Thoracic aorta (tissue), 2 donors: ENCODE data around the gene DYSF. TPM values are rescaled to one million over a fixed set of nuclear protein-coding genes. Genes with fewer than 3 reads are reported as not detected.
"Not testable (repeated sequence)": the region's sequence is repeated elsewhere in the genome, so short reads cannot be mapped to it uniquely, and the experiment has no call there.

ENCODE experiments used
- ATAC-seq: fragments of 150-250 bp; one replicate; pipeline ENCODE4 v1.8.0; 2017; ENCODE audit warnings: low read depth; ENCODE audit not compliant: insufficient number of reproducible peaks, low FRiP score
- DNase-seq: peaks from one replicate; pipeline ENCODE4 v3.0.0-alpha.2; 2020; ENCODE audit warnings: low spot score
- H3K27ac ChIP-seq, 2 donors: fragments of 200-600 bp; sonication (generic); 1 replicate in 1 of 2; 2 replicates in 1 of 2; pipeline ENCODE4 v1.5.1; 2016; ENCODE audit warnings: mild to moderate bottlenecking in 2 of 2, moderate library complexity in 2 of 2
- H3K27me3 ChIP-seq: fragments of 200-600 bp; sonication (generic); replicated peaks from 2 replicates; pipeline ENCODE4 v1.6.0; 2016; ENCODE audit warnings: mild to moderate bottlenecking; ENCODE audit not compliant: insufficient read depth
- H3K36me3 ChIP-seq: fragments of 200-600 bp; sonication (generic); one replicate; pipeline ENCODE4 v1.5.1; 2016
- H3K4me1 ChIP-seq, 2 donors: fragments of 200-600 bp; sonication (generic); 1 replicate in 1 of 2; 2 replicates in 1 of 2; pipeline versions ENCODE4 v1.5.1 to v1.6.0; 2016; ENCODE audit warnings: low read depth in 2 of 2, mild to moderate bottlenecking in 1 of 2; ENCODE audit not compliant: control insufficient read depth in 1 of 2
- H3K4me3 ChIP-seq: fragments of 200-600 bp; sonication (generic); 2 replicates; pipeline ENCODE4 v1.5.1; 2016; ENCODE audit warnings: mild to moderate bottlenecking
- H3K9me3 ChIP-seq: fragments of 200-600 bp; sonication (generic); 2 replicates; pipeline ENCODE4 v1.5.1; 2016
- CTCF ChIP-seq: fragments of 200-600 bp; sonication (generic); IDR thresholded peaks from one replicate; pipeline ENCODE4 v1.5.1; 2019; ENCODE audit warnings: antibody characterized with exemption
- total RNA-seq, 2 donors: library from RNA; depleted of rRNA; stranded (reverse); fragments of >200 nt; gene quantifications; one replicate each; pipeline versions ENCODE4 v1.1.0 to v1.2.3, GENCODE V29; 2016

The DYSF gene
- 10 to 100 TPM; 13.0 to 15.2 TPM for total RNA-seq

GRCh38 chr2:71453404-71454220, at the start of gene DYSF:
DYSF (plus strand) TSS chr2:71453561.
- H3K9me3 ChIP-seq: no peaks in the 10 kb centered on the region
- H3K36me3 ChIP-seq: no peaks in the 10 kb centered on the region
- DNase-seq (no peak), ATAC-seq (no peak)
- peak within 1 kb of the TSS; percentile 28 to 41 for H3K27ac ChIP-seq
- H3K4me1 ChIP-seq: peaks cover 22 to 77% of the 10 kb centered on the region in 2 donors
- TF ChIP-seq CTCF: no peak
- H3K27me3 ChIP-seq: no peaks in the 10 kb centered on the region
- peak within 1 kb of the TSS; percentile 79 for H3K4me3 ChIP-seq

GRCh38 chr2:71409611-71410010, 43.8 kb upstream of the DYSF start:
- Histone ChIP-seq H3K27ac (no peak overlapping the region), H3K4me3 (no peak overlapping the region), H3K27me3 (no peaks in the 10 kb centered on the region), H3K4me1 (no peaks in the 10 kb centered on the region), H3K36me3 (peaks cover 19% of the 10 kb centered on the region), H3K9me3 (no peaks in the 10 kb centered on the region)
- ATAC-seq (no peak), DNase-seq (no peak)
- TF ChIP-seq CTCF: no peak

- no peak for TF ChIP-seq CTCF
- no peak for ATAC-seq
Observed at GRCh38 chr2:71410696-71411095, 42.7 kb upstream of the DYSF start.

GRCh38 chr2:71416866-71417265, 36.5 kb upstream of the DYSF start:
- H3K4me3 ChIP-seq: peak overlapping the region; percentile 38
- H3K4me1 ChIP-seq, H3K36me3 ChIP-seq, H3K9me3 ChIP-seq, ATAC-seq, H3K27ac ChIP-seq, H3K27me3 ChIP-seq, DNase-seq: not testable (repeated sequence)

More at GRCh38 chr2:71410696-71411095, 42.7 kb upstream of the DYSF start:
- Histone ChIP-seq H3K27me3 (no peaks in the 10 kb centered on the region), H3K36me3 (peaks cover 11% of the 10 kb centered on the region), H3K9me3 (no peaks in the 10 kb centered on the region), H3K4me1 (no peaks in the 10 kb centered on the region), H3K4me3 (no peak overlapping the region), H3K27ac (no peak overlapping the region)
- DNase-seq: no peak

GRCh38 chr2:71417300-71418202, 35.8 kb upstream of the DYSF start:
- no peak for TF ChIP-seq CTCF
- ATAC-seq (no peak), DNase-seq (no peak)
- Histone ChIP-seq H3K9me3 (no peaks in the 10 kb centered on the region), H3K4me1 (no peaks in the 10 kb centered on the region), H3K27ac (no peak overlapping the region), H3K4me3 (peak overlapping the region; percentile 38), H3K36me3 (no peaks in the 10 kb centered on the region), H3K27me3 (no peaks in the 10 kb centered on the region)
